GM23338 (cell line): ENCODE data around the gene ARHGDIA. TPM values are rescaled to one million over a fixed set of nuclear protein-coding genes. Genes with fewer than 3 reads are reported as not detected.

Experiments
- EZH2 ChIP-seq: fragments of 200-600 bp; sonication (generic); IDR thresholded peaks from one replicate; pipeline ENCODE4 v1.8.0; 2017; ENCODE audit warnings: antibody characterized with exemption, mild to moderate bottlenecking, low read depth; ENCODE audit not compliant: unreplicated experiment
- EZH2phosphoT487 ChIP-seq: fragments of 200-600 bp; sonication (generic); IDR thresholded peaks from one replicate; pipeline ENCODE4 v1.8.1; 2018; ENCODE audit warnings: antibody characterized with exemption; ENCODE audit not compliant: unreplicated experiment
- POLR2AphosphoS5 ChIP-seq: IDR thresholded peaks from 2 replicates; pipeline ENCODE4 v1.6.1; 2016; ENCODE audit warnings: antibody characterized with exemption, low read depth
- polyA plus RNA-seq: library from polyadenylated mRNA; unstranded; fragments of >200 nt; fragmentation: Nextera tagmentation; extraction: Ambion mirVana; gene quantifications from 2 replicates; pipeline ENCODE4 v1.2.1, GENCODE V29; 2016
- total RNA-seq: library from RNA; depleted of rRNA; stranded (reverse); fragments of >200 nt; shearing (Covaris generic); gene quantifications from 2 replicates; pipeline ENCODE4 v1.2.3, GENCODE V29; 2014
- TF ChIP-seq, protein P1 (sequence below): fragments of 250-450 bp; sonication (Bioruptor Pico); IDR thresholded peaks from 2 replicates; pipeline ENCODE4 v1.5.0; 2020; ENCODE audit warnings: mild to moderate bottlenecking, moderate library complexity
- TF ChIP-seq, protein P2 (sequence below), 2 experiments: fragments of 200-600 bp in 1 of 2; sonication (generic) in 1 of 2; conservative IDR thresholded peaks; 2 replicates each; pipeline versions ENCODE4 v1.5.1 to v1.6.1; 2016 to 2017; ENCODE audit warnings: antibody characterized with exemption in 2 of 2, low read depth in 2 of 2, mild to moderate bottlenecking in 2 of 2, moderate library complexity in 1 of 2
- TF ChIP-seq, protein P3 (sequence below): IDR thresholded peaks from 2 replicates; pipeline ENCODE4 v1.6.1; 2016; ENCODE audit warnings: antibody characterized with exemption

ARHGDIA gene
- total and polyA plus RNA-seq, 2 experiments from 2014 or later = 125 to 140 TPM

DNA sequence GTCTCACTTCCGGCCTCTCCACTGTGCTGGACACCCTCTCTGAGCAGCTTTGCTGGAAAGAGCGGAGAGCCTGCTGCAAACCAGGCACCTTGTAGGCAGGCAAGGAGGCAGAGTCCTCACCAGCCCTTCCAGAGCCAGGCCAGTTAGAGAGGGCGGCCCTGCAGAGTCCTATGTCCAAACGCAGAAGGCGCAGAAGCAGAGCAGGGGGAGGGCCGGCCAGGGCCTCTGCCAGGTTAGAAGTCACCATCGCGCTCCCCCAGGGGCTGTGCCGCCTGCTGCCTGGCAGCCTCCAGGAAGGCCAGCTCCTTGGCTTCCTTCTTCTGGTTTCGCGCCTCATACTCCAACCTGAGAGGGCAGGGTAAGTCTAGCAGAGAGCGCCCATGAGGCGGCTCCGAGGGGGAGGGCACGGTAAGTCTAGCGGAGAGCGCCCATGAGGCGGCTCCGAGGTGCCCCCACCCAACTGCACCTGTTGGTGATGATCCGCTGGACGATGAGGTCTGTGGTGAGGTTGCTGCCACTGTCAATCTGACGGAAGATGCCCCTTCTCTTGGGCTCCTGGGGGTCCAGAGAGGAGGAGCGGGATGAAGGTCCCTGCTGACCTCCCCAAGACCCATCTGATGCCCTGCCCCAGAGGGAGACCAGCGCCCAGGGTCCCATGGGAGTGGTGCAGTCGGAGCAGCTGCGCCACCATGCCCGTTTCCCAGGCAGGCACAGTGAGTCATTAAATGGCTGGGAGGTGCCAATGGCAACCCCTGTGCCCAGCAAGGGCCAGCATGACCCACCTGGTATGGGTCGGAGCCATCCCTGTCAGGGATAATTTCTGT lies 33.7 kb upstream of the ARHGDIA start (continued):
- TF ChIP-seq, protein P1, sequence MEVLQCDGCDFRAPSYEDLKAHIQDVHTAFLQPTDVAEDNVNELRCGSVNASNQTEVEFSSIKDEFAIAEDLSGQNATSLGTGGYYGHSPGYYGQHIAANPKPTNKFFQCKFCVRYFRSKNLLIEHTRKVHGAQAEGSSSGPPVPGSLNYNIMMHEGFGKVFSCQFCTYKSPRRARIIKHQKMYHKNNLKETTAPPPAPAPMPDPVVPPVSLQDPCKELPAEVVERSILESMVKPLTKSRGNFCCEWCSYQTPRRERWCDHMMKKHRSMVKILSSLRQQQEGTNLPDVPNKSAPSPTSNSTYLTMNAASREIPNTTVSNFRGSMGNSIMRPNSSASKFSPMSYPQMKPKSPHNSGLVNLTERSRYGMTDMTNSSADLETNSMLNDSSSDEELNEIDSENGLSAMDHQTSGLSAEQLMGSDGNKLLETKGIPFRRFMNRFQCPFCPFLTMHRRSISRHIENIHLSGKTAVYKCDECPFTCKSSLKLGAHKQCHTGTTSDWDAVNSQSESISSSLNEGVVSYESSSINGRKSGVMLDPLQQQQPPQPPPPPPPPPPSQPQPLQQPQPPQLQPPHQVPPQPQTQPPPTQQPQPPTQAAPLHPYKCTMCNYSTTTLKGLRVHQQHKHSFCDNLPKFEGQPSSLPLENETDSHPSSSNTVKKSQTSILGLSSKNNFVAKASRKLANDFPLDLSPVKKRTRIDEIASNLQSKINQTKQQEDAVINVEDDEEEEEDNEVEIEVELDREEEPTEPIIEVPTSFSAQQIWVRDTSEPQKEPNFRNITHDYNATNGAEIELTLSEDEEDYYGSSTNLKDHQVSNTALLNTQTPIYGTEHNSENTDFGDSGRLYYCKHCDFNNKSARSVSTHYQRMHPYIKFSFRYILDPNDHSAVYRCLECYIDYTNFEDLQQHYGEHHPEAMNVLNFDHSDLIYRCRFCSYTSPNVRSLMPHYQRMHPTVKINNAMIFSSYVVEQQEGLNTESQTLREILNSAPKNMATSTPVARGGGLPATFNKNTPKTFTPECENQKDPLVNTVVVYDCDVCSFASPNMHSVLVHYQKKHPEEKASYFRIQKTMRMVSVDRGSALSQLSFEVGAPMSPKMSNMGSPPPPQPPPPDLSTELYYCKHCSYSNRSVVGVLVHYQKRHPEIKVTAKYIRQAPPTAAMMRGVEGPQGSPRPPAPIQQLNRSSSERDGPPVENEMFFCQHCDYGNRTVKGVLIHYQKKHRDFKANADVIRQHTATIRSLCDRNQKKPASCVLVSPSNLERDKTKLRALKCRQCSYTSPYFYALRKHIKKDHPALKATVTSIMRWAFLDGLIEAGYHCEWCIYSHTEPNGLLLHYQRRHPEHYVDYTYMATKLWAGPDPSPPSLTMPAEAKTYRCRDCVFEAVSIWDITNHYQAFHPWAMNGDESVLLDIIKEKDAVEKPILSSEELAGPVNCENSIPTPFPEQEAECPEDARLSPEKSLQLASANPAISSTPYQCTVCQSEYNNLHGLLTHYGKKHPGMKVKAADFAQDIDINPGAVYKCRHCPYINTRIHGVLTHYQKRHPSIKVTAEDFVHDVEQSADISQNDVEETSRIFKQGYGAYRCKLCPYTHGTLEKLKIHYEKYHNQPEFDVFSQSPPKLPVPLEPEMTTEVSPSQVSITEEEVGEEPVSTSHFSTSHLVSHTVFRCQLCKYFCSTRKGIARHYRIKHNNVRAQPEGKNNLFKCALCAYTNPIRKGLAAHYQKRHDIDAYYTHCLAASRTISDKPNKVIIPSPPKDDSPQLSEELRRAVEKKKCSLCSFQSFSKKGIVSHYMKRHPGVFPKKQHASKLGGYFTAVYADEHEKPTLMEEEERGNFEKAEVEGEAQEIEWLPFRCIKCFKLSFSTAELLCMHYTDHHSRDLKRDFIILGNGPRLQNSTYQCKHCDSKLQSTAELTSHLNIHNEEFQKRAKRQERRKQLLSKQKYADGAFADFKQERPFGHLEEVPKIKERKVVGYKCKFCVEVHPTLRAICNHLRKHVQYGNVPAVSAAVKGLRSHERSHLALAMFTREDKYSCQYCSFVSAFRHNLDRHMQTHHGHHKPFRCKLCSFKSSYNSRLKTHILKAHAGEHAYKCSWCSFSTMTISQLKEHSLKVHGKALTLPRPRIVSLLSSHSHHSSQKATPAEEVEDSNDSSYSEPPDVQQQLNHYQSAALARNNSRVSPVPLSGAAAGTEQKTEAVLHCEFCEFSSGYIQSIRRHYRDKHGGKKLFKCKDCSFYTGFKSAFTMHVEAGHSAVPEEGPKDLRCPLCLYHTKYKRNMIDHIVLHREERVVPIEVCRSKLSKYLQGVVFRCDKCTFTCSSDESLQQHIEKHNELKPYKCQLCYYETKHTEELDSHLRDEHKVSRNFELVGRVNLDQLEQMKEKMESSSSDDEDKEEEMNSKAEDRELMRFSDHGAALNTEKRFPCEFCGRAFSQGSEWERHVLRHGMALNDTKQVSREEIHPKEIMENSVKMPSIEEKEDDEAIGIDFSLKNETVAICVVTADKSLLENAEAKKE (CRISPR knock-in tag) = no peak
- TF ChIP-seq EZH2 (no peak), POLR2AphosphoS5 (no peak), EZH2phosphoT487 (no peak)
- TF ChIP-seq, protein P2, sequence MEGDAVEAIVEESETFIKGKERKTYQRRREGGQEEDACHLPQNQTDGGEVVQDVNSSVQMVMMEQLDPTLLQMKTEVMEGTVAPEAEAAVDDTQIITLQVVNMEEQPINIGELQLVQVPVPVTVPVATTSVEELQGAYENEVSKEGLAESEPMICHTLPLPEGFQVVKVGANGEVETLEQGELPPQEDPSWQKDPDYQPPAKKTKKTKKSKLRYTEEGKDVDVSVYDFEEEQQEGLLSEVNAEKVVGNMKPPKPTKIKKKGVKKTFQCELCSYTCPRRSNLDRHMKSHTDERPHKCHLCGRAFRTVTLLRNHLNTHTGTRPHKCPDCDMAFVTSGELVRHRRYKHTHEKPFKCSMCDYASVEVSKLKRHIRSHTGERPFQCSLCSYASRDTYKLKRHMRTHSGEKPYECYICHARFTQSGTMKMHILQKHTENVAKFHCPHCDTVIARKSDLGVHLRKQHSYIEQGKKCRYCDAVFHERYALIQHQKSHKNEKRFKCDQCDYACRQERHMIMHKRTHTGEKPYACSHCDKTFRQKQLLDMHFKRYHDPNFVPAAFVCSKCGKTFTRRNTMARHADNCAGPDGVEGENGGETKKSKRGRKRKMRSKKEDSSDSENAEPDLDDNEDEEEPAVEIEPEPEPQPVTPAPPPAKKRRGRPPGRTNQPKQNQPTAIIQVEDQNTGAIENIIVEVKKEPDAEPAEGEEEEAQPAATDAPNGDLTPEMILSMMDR (conservative IDR thresholded peaks at IDR 0.05; ENCODE audit: low read depth in 2 of 2) = no peak
- TF ChIP-seq, protein P3, sequence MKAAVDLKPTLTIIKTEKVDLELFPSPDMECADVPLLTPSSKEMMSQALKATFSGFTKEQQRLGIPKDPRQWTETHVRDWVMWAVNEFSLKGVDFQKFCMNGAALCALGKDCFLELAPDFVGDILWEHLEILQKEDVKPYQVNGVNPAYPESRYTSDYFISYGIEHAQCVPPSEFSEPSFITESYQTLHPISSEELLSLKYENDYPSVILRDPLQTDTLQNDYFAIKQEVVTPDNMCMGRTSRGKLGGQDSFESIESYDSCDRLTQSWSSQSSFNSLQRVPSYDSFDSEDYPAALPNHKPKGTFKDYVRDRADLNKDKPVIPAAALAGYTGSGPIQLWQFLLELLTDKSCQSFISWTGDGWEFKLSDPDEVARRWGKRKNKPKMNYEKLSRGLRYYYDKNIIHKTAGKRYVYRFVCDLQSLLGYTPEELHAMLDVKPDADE = no peak
